NCI-H2081 (cell line): ENCODE results near the gene NTN5.
"Not testable (repeated sequence)": the region's sequence is repeated elsewhere in the genome, so short reads cannot be mapped to it uniquely, and the experiment has no call there.

Experiments used
- DNase-seq, 2 experiments: peaks; one replicate each; lab custom pipeline; 2025; lab: John Stamatoyannopoulos, UW

NTN5 gene

DNA sequence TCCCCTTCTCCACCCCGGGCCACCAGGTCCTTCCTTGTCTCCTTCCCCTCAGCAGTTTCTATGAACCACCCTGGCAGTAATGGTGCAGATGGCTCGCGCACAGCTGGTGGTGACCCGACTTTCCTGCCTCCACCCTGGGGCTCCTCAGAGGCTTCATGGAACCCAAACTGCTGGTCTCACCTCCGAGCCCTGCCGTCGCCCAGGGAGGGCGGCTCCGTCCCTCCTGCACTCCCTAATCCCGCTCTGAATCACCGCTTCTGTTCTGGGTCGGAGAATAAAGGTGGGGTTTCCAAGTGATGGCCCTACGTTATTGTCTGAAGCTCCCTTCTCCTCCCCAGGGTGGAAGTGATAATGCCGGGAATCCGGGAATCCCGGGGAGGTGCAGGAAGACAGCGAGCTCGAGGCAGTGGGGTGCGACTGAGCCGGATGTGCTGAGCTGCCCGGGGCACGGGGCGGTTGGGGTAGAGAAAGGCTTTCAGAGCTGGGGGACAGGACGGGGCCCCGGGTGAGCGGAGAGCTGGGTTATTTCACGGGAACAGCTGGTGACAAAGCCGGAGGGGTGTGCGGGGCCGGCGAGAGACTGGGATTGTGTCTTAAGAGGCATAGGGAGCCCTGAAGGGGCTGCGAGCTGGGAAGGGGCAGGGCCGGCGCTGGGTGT is 23.7 kb upstream of the NTN5 start:
- DNase-seq = peak in 1 of 2 experiments; percentile 52

DNA sequence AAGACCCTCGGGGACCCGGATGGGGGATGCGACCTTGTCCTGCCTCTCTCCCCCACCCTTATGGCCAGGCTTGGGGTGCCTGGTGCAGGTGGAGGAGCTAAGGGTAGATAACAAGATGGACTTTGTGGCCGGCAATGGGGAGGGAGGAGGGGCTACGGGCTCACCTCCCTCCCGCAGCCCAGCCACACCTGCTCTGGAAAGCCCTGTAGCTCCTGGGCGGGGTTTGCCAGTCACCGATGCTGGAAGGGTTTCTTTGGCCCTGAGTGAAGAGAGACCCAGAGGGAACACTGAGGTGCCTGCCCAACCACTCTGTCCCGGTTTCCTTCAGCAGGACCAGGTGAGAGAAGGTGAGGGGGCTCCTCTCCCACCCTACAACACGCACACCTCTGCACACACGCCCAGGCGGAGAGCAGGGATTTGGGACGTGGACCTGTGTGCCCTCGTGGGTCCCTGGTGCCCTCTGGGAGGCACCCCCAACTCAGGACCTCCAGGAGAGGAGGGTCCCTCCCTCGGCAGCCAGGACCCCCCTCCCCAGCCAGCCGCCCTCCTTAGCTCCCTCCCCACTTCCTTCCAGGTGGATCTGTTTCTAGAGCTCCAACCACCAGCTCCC is 23.0 kb upstream of the NTN5 start, which contains the start of gene FUT2:
TSS of gene FUT2 (plus strand) at position 229 of the 610 bp plus-strand sequence. CDS start 6,986 bp downstream, outside the sequence.
- DNase-seq = peak; percentile 61 to 81

DNA sequence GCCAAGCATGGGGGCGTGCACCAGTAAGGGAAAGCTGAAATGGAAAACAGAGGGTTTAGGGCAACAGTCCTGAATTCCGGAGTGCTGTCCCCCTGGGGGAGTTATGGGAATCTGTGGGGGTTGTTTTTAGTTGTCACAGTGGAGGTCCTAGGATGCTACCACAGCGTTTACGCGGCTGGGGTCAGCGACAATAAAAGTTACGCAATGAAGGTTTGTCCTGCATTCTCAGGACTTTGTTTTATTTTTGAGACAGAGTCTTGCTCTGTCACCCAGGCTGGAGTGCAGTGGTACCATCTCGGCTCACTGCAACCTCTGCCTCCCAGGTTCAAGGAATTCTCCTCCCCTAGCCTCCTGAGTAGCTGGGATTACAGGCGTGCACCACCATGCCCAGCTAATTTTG is 20.8 kb upstream of the NTN5 start:
- not testable (repeated sequence) for DNase-seq

DNA sequence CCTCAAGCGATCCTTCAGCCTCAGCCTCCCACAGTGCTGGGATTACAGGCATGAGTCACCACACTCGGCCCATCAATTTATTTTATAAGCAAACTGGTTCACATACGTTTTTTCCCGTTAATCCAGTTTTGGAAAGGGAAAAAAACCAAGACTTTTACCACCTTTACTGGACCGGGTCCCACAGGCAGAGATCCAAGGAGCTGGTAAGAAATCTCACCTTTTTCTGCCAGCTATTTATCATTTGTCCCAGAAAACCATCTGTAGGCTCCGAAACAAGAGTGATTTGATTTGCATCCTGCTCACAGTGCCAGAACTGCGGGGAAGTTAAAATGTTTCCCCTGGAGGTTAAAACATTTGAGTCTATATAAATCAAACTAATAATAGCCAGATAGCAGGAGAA is 16.6 kb upstream of the NTN5 start:
- no peak for DNase-seq

DNA sequence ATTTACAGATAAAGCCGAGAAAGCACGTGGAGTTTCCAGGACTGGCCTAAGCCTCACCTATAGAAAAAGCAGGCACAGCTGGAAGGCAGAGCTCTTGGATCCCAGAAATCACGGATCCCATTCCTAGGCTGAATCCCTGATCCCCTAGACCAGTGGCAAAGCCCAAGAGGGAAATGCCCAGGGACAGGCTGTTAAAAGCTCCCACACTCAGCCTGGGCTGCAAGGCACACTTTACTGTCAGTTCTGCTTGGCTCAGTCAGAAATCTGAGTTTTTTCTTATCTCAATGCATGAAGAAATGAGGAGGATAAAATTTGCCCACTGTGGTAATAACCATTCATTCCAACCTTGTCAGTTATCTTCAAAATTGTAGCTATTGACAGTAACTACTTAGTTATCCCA is 15.0 kb upstream of the NTN5 start:
- DNase-seq = no peak

DNA sequence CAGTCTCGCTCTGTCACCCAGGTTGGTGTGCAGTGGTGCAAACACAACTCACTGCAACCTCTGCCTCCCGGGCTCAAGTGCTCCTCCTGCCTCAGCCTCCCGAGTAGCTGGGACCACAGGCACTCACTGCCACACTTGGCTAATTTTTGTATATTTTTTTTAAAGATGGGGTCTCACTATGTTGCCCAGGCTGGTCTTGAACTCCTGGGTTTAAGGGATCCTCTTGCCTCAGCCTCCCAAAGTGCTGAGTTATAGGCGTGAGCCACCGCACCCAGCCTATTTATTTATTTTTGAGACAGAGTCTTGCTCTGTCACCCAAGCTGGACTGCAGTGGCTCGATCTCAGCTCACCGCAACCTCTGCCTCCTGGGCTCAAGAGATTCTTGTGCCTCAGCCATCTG is 13.8 kb upstream of the NTN5 start:
- not testable (repeated sequence) for DNase-seq

DNA sequence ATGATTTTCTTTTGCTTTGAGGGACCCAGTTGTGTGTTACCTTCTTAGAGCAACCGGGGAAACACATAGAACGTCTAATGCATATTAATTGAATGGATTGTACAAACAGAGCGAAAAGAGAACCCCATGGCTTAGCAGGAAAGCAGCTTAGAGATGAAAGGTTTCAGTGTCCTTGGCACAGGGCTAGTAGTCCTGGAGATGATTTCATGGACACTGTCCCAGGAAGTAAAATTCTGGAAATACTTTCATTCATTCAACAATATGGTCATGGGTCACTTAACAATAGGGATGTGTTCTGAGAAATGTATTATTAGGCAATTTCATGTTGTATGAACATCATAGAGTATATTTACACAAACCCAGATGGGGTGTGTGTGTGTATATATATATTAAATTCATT is 13.3 kb upstream of the NTN5 start:
- DNase-seq = no peak

DNA sequence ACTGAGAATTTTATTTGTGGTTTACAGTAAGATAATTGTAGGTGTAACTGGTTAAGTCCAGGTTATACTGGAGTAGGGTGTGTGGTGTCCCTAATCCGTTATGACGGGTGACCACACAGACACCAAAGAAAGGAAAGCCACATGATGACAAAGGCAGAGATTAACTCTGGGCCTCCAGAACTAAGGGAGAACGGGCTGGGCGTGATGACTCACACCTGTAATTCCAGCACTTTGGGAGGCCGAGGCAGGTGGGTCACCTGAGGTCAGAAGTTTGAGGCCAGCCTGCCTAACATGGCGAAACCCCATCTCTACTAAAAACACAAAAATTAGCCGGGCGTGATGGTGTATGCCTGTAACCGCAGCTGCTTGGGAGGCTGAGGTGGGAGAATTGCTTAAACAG is 12.8 kb upstream of the NTN5 start:
- no peak for DNase-seq

DNA sequence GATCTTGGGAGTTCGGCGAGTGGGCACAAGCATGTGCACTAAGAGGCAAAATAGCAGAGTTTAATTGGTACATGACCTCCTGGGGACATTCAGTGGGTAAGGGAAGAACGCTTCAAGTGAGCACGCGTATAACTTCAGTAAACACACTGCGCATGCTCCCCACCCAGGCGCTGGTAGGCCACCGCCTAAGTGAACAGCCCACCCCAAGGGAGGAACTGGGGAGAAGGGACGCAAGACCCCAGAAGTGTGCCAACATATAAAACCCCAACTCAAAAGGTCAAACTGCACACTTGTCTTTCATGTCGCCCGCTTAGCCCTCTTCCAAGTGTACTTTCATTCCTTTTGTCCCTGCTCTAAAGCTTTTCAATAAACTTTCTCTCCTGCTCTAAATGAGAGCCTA is 10.5 kb upstream of the NTN5 start:
- DNase-seq = no peak

DNA sequence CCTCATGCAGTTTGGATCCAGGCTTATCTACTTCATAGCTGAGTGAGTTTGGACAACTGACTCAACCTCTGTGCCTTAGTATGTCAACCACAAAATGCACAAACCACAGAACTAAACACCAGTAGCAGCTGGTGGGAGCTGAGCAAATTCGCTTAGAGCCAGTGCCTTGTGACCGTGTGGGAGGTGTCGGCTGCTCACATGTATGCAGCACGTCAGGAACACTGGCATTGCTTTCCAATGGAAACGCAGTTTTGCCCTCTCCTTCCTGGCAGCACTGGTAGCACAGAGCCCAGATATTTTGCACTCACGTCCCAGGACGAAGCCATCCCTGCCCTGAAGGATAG is 8.3 kb upstream of the NTN5 start:
- DNase-seq = no peak

DNA sequence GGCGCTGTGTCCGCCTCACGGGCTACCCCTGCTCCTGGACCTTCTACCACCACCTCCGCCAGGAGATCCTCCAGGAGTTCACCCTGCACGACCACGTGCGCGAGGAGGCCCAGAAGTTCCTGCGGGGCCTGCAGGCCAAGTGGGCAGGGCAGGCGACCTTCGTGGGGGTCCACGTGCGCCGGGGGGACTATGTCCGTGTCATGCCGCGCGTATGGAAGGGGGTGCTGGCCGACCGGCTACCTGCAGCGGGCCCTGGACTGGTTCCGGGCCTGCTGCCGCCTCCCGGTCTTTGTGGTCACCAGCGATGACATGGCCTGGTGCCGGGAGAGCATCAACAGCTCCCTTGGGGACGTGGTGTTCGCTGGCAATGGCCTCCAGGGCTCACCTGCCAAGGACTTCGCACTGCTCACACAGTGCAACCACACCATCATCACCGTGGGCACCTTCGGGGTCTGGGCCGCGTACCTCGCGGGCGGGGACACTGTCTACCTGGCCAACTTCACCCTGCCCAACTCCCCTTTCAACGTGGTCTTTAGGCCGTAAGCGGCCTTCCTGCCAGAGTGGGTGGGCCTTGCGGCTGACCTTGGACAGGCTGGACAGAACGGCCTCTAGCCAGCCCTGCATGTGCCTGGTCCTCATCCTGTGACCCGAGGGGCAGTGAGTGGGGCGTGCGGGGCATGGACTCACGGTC is 7.8 kb upstream of the NTN5 start:
- no peak for DNase-seq

DNA sequence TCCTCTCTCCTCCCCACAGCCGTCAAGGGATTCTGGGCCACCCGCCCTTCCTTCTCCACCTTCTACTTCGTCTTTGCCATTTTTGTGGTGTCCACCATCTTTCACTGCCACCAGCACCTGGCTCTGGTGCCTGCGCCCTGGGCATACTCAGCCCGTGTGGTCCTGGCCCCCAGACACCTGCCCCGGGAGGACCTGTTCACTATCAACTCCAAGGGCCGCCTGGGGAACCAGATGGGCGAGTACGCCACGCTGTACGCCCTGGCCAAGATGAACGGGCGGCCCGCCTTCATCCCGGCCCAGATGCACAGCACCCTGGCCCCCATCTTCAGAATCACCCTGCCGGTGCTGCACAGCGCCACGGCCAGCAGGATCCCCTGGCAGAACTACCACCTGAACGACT is 7.2 kb upstream of the NTN5 start:
- DNase-seq = not testable (repeated sequence)

DNA sequence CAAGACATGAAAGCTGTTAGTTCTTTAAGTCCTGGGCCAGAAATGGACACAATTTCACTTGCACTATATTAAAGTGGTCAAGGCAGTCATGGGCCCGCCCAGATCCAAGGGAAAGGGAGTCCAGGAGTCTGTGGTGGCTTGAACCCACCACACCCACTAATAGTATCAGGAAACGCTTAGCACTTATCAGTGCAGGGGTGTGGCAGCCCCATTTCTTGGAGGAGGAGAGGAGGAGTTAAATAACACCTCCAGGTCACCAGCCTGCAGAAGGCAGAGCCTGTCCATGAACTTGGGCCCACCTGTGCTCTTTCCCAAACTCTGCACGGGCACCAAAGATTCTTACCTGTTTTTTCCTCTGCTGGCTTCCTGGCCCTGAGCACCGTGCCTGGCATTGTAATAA is 5.4 kb upstream of the NTN5 start:
- DNase-seq = no peak

DNA sequence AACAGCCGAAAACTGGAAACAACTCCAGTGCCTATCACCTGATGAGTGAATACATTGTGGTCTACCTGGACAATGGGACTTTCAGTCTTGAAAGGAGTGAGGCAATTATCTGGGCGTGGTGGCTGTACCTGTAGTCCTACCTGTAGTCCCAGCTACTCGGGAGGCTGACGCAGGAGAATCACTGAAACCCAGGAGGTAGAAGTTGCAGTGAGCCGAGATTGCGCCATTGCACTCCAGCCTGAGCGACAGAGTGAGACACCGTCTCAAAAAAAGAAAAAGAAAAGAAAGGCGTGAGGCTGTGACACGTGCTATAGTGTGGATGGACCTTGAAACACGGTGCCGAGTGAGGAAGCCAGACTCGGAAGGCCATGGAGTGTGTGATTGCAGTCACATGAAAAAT is 4.1 kb upstream of the NTN5 start:
- DNase-seq = peak in 1 of 2 experiments; percentile 21

DNA sequence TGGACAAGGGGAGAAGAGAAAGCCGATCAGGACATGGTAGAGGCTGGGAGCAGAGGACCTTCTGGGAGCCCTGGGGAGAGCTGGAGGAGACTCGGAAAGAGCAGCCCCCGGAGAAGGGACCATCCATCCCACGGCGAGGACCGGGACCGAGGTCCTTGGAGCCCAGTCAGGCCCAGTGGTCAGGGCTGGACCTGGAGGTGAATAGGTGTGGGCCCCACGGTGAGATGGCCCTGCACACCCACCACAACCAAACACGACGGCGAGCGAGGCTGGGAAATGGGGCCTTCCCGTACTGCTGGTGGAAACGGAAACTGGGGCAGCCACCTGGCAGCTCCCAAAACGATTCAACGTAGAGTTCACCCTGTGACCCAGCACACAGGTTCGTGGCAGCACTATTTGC is 3.7 kb upstream of the NTN5 start:
- DNase-seq = no peak

DNA sequence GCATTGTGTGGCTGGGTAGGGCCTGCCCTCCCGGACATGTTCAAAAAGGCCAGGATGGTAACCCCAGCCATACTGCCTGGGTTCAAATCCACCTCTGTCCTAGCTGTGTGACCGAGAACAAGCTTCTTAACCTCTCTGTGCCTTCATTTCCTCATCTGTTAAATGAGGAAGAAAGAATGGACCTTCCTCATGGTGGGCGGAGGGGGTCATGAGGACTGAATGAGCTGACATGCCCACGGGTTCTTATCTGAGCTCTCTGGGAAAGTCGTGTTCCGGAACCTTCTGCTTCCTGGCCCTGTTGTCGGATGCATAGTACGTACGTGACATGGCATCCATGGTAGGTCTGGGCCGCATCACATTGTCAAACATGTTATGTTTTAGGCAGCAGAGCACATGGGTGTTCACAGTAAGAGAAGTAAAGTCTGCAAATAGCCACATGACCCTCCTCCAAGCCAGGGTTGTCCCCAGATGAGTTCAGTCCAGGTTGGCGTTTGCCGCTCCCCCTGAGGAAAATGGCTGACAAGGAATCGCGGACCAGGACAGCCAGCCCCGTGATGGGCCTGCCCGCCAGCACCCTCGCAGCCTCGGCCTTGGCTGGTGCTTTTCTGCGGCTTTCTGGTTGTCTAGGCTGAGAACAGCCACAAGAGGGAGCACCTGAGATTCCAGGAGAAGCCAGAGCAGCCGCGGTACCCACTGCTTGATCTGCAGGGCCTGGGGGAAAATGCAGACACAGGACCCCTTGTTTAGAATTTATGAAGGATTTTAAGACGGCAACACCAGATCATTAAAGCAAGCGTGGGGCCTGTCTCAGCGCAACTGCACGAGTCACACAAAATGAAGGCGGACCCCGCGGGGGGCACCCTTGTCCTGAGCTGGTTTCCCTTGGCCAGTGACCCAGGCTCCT is 2.4 kb upstream of the NTN5 start:
- peak; percentile 73 to 83 for DNase-seq

DNA sequence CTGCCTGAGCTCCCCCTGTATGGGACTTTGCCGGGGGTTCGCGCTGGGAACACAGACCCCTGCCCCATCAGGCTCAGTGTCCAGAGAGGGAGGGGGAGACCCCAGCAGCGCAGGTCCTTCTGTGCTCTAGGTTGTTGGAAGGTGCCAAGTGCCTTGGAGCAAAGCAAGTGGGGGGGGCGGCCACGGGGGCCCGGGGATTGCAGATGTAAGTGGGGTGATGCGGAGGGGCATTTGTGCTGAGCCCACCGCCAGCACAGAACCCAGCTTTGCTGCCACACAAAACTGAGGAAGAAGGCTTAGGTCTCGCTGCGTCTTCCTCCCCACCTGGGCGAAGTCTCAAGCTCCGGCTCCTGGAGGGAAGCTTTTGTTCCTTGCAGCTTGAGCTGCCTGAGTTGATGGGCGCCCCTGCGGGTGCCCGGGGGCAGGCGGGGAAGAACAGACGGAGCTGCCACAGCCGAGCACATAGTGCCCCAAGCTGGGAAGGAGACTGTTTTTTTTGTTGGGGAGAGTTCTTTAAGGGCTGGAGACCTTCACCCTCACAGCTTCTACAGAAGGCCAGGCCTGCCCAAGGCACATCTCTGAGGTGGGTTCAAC is 1.5 kb upstream of the NTN5 start:
- no peak for DNase-seq

DNA sequence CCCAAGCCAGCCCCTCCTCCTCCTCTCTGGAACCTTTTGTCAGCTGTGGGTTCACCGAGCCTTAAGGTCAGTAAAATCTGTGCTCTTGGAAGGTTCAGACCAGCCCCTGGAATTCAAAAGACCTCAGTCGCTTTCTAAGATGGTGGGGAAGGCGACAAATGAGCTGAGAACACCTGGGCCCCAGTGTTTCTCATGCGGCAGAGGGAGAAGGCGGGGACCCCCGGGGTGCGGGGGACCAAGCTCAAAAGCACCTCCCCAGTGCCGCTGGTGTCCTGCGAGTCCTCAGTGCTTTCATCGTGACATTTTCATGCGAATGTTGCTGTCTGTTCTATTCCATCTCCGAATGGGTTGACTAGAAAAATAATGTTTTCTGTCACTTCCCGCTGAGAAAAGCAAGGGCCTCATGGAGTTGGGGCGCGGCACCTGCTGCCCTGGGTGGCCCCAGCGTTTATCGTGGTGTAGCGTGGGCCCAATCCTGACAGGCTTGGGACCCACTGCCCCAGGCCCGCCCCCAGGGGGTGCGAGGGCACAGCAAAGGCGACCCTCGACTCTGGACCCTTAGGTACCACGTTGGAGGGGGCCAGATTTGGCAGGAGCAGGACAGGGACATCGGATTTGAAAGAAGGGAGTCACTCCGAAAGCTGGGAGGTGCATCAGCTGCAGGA is 751 bp upstream of the NTN5 start:
- DNase-seq = no peak

DNA sequence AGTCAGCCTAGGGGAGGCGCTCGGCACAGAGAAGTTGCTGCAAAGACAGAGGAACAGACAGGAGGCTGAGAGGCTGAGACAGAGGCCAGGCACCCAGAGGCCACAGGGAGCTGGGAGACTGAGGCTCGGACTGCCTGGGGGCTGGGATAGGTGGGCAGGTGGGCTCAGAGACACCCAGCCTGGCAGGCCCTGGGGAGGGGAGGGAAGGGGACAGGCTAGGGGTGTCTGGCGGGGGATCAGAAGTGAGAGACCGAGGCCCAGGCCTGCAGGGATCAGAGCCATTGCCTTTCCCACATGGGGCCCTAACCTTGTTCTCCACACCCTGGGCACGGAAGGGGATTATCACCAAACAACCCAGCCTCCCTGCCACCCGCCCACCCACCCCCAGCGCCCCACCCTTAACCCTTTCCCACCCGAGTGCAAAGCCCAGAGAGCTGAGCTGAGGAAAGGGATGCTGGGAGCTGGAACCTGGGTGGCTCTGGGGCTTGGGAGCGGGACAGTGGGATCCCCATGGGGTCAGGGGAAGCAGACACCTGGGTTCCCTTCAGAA is 1.3 kb downstream of the NTN5 start:
- no peak for DNase-seq

DNA sequence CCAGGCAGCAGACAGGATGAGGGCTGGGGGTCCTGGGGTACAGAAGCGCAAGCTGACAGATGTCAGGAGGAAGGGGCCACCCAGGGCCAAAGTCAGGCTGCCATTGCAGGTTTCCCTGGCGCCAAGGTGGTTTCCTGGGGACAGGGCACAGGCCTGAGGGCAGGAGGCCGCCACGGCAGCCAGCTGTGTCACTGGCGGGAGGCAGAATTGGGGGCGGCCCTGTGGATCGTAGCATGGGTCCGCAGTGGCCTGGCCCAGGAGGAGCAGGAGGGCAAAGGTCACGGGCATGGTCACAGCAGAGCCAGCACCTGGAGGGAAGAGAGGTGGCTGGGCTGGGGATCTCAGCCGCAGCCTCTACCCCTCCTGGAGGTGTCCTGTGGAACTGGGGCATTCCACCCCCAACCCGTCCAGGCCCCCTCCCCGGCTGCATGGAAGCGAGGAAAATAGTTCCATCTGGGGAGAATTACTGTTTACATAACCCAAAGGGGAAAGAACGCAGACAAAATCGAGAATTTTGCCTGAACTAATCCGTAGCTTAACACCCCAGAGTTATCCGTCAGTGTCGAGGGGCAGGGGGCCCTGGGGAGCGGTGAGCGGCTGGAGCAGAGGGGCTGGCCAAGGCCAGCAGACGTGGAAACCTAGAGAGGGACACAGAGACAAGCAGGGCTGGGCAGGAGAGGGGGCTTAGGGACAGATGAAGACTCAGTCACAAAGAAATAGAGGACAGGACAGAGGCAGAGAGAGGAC is 1.9 kb downstream of the NTN5 start:
- no peak for DNase-seq
